ENCODE measurements around the gene TAS2R7.
"Not testable (repeated sequence)": the region's sequence is repeated elsewhere in the genome, so short reads cannot be mapped to it uniquely, and the experiment has no call there.

Gene TAS2R7

GRCh38 chr12:10801741-10802140 lies 686 bp downstream of the TAS2R7 start:
- Mint-ChIP-seq H3K27ac (no peak overlapping the region), H3K36me3 (ENCODE audit: low read depth) (no peaks in the 10 kb centered on the region), H3K4me1 (peaks cover 5% of the 10 kb centered on the region), H3K9me3 (no peaks in the 10 kb centered on the region), H3K4me3 (no peak overlapping the region), H3K27me3 (ENCODE audit: low read depth, poor library complexity) (no peaks in the 10 kb centered on the region)
- DNase-seq: no peak
- no peak for TF ChIP-seq CTCF (IDR thresholded peaks at IDR 0.05)

GRCh38 chr12:10794222-10794621 lies 8.2 kb downstream of the TAS2R7 start:
- no peak for TF ChIP-seq CTCF (IDR thresholded peaks at IDR 0.05)
- H3K9me3 Mint-ChIP-seq: no peaks in the 10 kb centered on the region
- no peak overlapping the region for H3K4me3 Mint-ChIP-seq
- no peak overlapping the region for H3K27ac Mint-ChIP-seq
- H3K4me1 Mint-ChIP-seq: no peaks in the 10 kb centered on the region
- H3K36me3 Mint-ChIP-seq (ENCODE audit: low read depth): no peaks in the 10 kb centered on the region
- no peak for DNase-seq
- H3K27me3 Mint-ChIP-seq (ENCODE audit: low read depth, poor library complexity): no peaks in the 10 kb centered on the region

GRCh38 chr12:10791769-10792168 lies 10.7 kb downstream of the TAS2R7 start:
- DNase-seq; H3K9me3 Mint-ChIP-seq; H3K27me3 Mint-ChIP-seq (ENCODE audit: low read depth, poor library complexity); H3K27ac Mint-ChIP-seq; H3K4me3 Mint-ChIP-seq; H3K4me1 Mint-ChIP-seq; H3K36me3 Mint-ChIP-seq (ENCODE audit: low read depth): not testable (repeated sequence)

- TF ChIP-seq CTCF (IDR thresholded peaks at IDR 0.05): no peak
- Mint-ChIP-seq H3K27ac (no peak overlapping the region), H3K4me1 (peaks cover 8% of the 10 kb centered on the region), H3K27me3 (ENCODE audit: low read depth, poor library complexity) (no peaks in the 10 kb centered on the region), H3K9me3 (no peaks in the 10 kb centered on the region), H3K36me3 (ENCODE audit: low read depth) (no peaks in the 10 kb centered on the region), H3K4me3 (no peak overlapping the region)
- DNase-seq: no peak
Measured at GRCh38 chr12:10783252-10783651, 19.2 kb downstream of the TAS2R7 start.

GRCh38 chr12:10779103-10779502 lies 23.3 kb downstream of the TAS2R7 start:
- peak overlapping the region; percentile 34 for H3K27ac Mint-ChIP-seq
- peaks cover 4% of the 10 kb centered on the region for H3K27me3 Mint-ChIP-seq (ENCODE audit: low read depth, poor library complexity)
- TF ChIP-seq CTCF (IDR thresholded peaks at IDR 0.05): no peak
- H3K4me3 Mint-ChIP-seq: no peak overlapping the region
- no peak for DNase-seq
- H3K36me3 Mint-ChIP-seq (ENCODE audit: low read depth): no peaks in the 10 kb centered on the region
- no peaks in the 10 kb centered on the region for H3K9me3 Mint-ChIP-seq
- peaks cover 7% of the 10 kb centered on the region for H3K4me1 Mint-ChIP-seq

GRCh38 chr12:10771132-10771733 lies 31.2 kb downstream of the TAS2R7 start:
- Mint-ChIP-seq H3K9me3 (no peaks in the 10 kb centered on the region), H3K27me3 (ENCODE audit: low read depth, poor library complexity) (peaks cover 35% of the 10 kb centered on the region), H3K4me3 (no peak overlapping the region), H3K36me3 (ENCODE audit: low read depth) (no peaks in the 10 kb centered on the region), H3K4me1 (peaks cover 4% of the 10 kb centered on the region), H3K27ac (no peak overlapping the region)
- TF ChIP-seq CTCF (IDR thresholded peaks at IDR 0.05): peak; percentile 50
- no peak for DNase-seq
